ENCODE results near the gene AOAH.

DNA sequence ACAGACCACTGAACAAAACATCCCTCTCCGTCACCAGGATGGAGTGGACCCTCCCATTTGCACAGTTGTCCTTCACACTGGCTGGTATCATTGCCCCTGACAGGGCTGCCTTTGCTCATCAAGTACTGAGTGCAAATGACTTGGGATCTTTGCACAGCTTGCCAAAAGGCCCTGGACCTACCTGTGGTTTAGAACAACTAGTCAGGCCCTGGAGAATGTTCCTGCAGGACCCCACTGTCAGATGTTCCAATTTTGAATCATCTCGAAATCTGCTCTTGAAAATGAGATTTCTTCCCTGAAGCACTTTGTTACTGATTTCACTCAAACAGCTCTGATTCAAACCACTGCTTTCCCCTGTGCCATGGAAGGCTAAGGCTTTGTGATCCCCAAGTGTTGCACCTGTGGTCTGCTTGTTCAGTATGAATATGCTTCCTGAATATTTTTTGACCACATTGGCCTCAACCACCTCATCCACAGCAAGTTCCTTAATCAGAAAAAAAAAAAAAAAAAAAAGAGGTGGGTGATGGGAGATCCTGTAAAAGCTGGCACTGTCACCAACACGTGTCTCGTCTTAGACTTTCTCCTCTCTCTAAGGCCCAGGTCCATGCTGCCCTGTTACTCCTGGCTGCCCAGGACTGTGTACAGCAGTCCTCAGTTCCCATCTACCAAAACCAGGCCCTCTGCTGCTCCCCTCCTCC, 2.7 kb upstream of the AOAH start:
- TF ChIP-seq SPI1 (IDR thresholded peaks at IDR 0.05; ENCODE audit: borderline replicate concordance, low read depth), result 0 out of 2 replicates have a peak, but pooled peaks have one; percentile 5
- TF ChIP-seq, protein P1, sequence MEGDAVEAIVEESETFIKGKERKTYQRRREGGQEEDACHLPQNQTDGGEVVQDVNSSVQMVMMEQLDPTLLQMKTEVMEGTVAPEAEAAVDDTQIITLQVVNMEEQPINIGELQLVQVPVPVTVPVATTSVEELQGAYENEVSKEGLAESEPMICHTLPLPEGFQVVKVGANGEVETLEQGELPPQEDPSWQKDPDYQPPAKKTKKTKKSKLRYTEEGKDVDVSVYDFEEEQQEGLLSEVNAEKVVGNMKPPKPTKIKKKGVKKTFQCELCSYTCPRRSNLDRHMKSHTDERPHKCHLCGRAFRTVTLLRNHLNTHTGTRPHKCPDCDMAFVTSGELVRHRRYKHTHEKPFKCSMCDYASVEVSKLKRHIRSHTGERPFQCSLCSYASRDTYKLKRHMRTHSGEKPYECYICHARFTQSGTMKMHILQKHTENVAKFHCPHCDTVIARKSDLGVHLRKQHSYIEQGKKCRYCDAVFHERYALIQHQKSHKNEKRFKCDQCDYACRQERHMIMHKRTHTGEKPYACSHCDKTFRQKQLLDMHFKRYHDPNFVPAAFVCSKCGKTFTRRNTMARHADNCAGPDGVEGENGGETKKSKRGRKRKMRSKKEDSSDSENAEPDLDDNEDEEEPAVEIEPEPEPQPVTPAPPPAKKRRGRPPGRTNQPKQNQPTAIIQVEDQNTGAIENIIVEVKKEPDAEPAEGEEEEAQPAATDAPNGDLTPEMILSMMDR (IDR thresholded peaks at IDR 0.05; ENCODE audit: insufficient read depth, low read length), result no peak
- TF ChIP-seq, protein P2, sequence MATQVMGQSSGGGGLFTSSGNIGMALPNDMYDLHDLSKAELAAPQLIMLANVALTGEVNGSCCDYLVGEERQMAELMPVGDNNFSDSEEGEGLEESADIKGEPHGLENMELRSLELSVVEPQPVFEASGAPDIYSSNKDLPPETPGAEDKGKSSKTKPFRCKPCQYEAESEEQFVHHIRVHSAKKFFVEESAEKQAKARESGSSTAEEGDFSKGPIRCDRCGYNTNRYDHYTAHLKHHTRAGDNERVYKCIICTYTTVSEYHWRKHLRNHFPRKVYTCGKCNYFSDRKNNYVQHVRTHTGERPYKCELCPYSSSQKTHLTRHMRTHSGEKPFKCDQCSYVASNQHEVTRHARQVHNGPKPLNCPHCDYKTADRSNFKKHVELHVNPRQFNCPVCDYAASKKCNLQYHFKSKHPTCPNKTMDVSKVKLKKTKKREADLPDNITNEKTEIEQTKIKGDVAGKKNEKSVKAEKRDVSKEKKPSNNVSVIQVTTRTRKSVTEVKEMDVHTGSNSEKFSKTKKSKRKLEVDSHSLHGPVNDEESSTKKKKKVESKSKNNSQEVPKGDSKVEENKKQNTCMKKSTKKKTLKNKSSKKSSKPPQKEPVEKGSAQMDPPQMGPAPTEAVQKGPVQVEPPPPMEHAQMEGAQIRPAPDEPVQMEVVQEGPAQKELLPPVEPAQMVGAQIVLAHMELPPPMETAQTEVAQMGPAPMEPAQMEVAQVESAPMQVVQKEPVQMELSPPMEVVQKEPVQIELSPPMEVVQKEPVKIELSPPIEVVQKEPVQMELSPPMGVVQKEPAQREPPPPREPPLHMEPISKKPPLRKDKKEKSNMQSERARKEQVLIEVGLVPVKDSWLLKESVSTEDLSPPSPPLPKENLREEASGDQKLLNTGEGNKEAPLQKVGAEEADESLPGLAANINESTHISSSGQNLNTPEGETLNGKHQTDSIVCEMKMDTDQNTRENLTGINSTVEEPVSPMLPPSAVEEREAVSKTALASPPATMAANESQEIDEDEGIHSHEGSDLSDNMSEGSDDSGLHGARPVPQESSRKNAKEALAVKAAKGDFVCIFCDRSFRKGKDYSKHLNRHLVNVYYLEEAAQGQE (IDR thresholded peaks at IDR 0.05; ENCODE audit: insufficient replicate concordance, low read depth), result no peak
